Liver (tissue), 9 donors: ENCODE measurements around the gene GUCY1A1. TPM values are rescaled to one million over a fixed set of nuclear protein-coding genes. Genes with fewer than 3 reads are reported as not detected.

Experiments
- DNase-seq: peaks from one replicate; pipeline ENCODE4 v3.0.0-alpha.2; 2017; ENCODE audit warnings: low spot score
- H3K27ac ChIP-seq, 2 donors: one replicate each; pipeline ENCODE4 v1.7.0; 2013; ENCODE audit warnings: inconsistent platforms in 2 of 2, low read length in 2 of 2, control low read depth in 1 of 2, low read depth in 1 of 2, mild to moderate bottlenecking in 1 of 2
- H3K27me3 ChIP-seq, 4 donors: one replicate each; pipeline versions ENCODE4 v1.6.1 to v1.7.0; 2013; ENCODE audit warnings: low read length in 3 of 4, inconsistent platforms in 1 of 4, mild to moderate bottlenecking in 1 of 4, moderate library complexity in 1 of 4; ENCODE audit not compliant: control insufficient read depth in 4 of 4, insufficient read depth in 4 of 4
- H3K36me3 ChIP-seq, 4 donors: one replicate each; pipeline versions ENCODE4 v1.6.1 to v1.7.0; 2013; ENCODE audit warnings: low read length in 3 of 4, mild to moderate bottlenecking in 3 of 4, low read depth in 1 of 4, moderate library complexity in 1 of 4; ENCODE audit not compliant: control insufficient read depth in 4 of 4, insufficient read depth in 3 of 4
- H3K4me1 ChIP-seq, 4 donors: one replicate each; pipeline versions ENCODE4 v1.6.1 to v1.7.0; 2013; ENCODE audit warnings: low read length in 3 of 4, mild to moderate bottlenecking in 3 of 4, moderate library complexity in 1 of 4; ENCODE audit not compliant: control insufficient read depth in 4 of 4, insufficient read depth in 4 of 4
- H3K4me3 ChIP-seq, 3 donors: one replicate each; pipeline versions ENCODE4 v1.6.1 to v1.7.0; 2013; ENCODE audit warnings: low read length in 3 of 3, control low read depth in 1 of 3, low read depth in 1 of 3, mild to moderate bottlenecking in 1 of 3
- H3K9ac ChIP-seq, 2 donors: one replicate each; pipeline ENCODE4 v1.7.0; 2013; ENCODE audit warnings: low read length in 2 of 2, mild to moderate bottlenecking in 2 of 2, moderate library complexity in 2 of 2, control low read depth in 1 of 2, low read depth in 1 of 2
- H3K9me3 ChIP-seq, 4 donors: one replicate each; pipeline versions ENCODE4 v1.6.1 to v1.7.0; 2013; ENCODE audit warnings: low read length in 3 of 4; ENCODE audit not compliant: control insufficient read depth in 4 of 4
- EGR1 ChIP-seq, 2 donors: IDR thresholded peaks; 2 replicates each; pipeline ENCODE4 v1.6.1; 2016 to 2018; ENCODE audit warnings: antibody characterized with exemption in 2 of 2, low read depth in 2 of 2
- FOXA1 ChIP-seq: IDR thresholded peaks from 2 replicates; pipeline ENCODE4 v1.6.1; 2016; ENCODE audit warnings: antibody characterized with exemption
- FOXA2 ChIP-seq: IDR thresholded peaks from 2 replicates; pipeline ENCODE4 v1.6.1; 2016; ENCODE audit warnings: antibody characterized with exemption
- GABPA ChIP-seq, 2 donors: IDR thresholded peaks in 1 of 2; conservative IDR thresholded peaks in 1 of 2; 2 replicates each; pipeline ENCODE4 v1.6.1; 2016; ENCODE audit warnings: antibody characterized with exemption in 2 of 2, mild to moderate bottlenecking in 1 of 2, moderate library complexity in 1 of 2
- HNF4A ChIP-seq, 2 donors: conservative IDR thresholded peaks; 2 replicates each; pipeline ENCODE4 v1.6.1; 2016; ENCODE audit warnings: antibody characterized with exemption in 2 of 2, mild to moderate bottlenecking in 2 of 2
- HNF4G ChIP-seq: IDR thresholded peaks from 2 replicates; pipeline ENCODE4 v1.6.1; 2016; ENCODE audit warnings: antibody characterized with exemption
- JUND ChIP-seq, 2 donors: IDR thresholded peaks; 2 replicates each; pipeline ENCODE4 v1.6.1; 2016; ENCODE audit warnings: antibody characterized with exemption in 2 of 2
- NR2F2 ChIP-seq: IDR thresholded peaks from 2 replicates; pipeline ENCODE4 v1.6.1; 2016; ENCODE audit warnings: antibody characterized with exemption
- RAD21 ChIP-seq, 2 donors: IDR thresholded peaks; 2 replicates each; pipeline ENCODE4 v1.6.1; 2016; ENCODE audit warnings: antibody characterized with exemption in 2 of 2, mild to moderate bottlenecking in 2 of 2
- RXRA ChIP-seq, 2 donors: IDR thresholded peaks; 2 replicates each; pipeline ENCODE4 v1.6.1; 2017 to 2018; ENCODE audit warnings: antibody characterized with exemption in 2 of 2, mild to moderate bottlenecking in 1 of 2
- SP1 ChIP-seq: IDR thresholded peaks from 2 replicates; pipeline ENCODE4 v1.6.1; 2018; ENCODE audit warnings: antibody characterized with exemption, mild to moderate bottlenecking
- TAF1 ChIP-seq: conservative IDR thresholded peaks from 2 replicates; pipeline ENCODE4 v1.6.1; 2016; ENCODE audit warnings: antibody characterized with exemption, mild to moderate bottlenecking
- YY1 ChIP-seq: IDR thresholded peaks from 2 replicates; pipeline ENCODE4 v1.6.1; 2016; ENCODE audit warnings: antibody characterized with exemption, mild to moderate bottlenecking
- WGBS: extraction: QIAGEN DNeasy Blood & Tissue Kit; methylation state at CpG from one replicate; pipeline ENCODE4 v1.1.7; 2013; 5-methylcytosine and 5-hydroxymethylcytosine counted together
- polyA plus RNA-seq, 2 donors: library from polyadenylated mRNA; stranded (reverse) in 1 of 2; unstranded in 1 of 2; fragments of 200-250 nt in 1 of 2; fragments of >200 nt in 1 of 2; fragmentation: Nextera tagmentation in 1 of 2; extraction: Ambion mirVana in 1 of 2; gene quantifications; one replicate each; pipeline versions ENCODE4 v1.2.1 to v1.2.3, GENCODE V29; 2013 to 2015
- total RNA-seq, 2 donors: library from RNA; depleted of rRNA; stranded (reverse); fragments of >200 nt; gene quantifications; one replicate each; pipeline ENCODE4 v1.2.3, GENCODE V29; 2014
- TF ChIP-seq, protein P1 (sequence below): IDR thresholded peaks from 2 replicates; pipeline ENCODE4 v1.6.1; 2016; ENCODE audit warnings: antibody characterized with exemption
- TF ChIP-seq, protein P2 (sequence below): IDR thresholded peaks from 2 replicates; pipeline ENCODE4 v1.6.1; 2016; ENCODE audit warnings: antibody characterized with exemption
- TF ChIP-seq, protein P3 (sequence below): IDR thresholded peaks from 2 replicates; pipeline ENCODE4 v1.6.1; 2016; ENCODE audit warnings: antibody characterized with exemption, mild to moderate bottlenecking
- TF ChIP-seq, protein P4 (sequence below): fragments of 150-350 bp; IDR thresholded peaks from 2 replicates; pipeline ENCODE4 v1.5.1; 2017; ENCODE audit warnings: improper control_type of control experiment, low read depth, low read length; ENCODE audit not compliant: missing input control
- TF ChIP-seq, protein P5 (sequence below): IDR thresholded peaks from 2 replicates; pipeline ENCODE4 v1.6.1; 2016; ENCODE audit warnings: antibody characterized with exemption
- donor health status: healthy.
- donor health status: healthy.
- donor health status: healthy.
- donor health status: healthy.
- donor health status: healthy.

GUCY1A1 gene
- total and polyA plus RNA-seq, 4 donors = 2.8 to 13.5 (median 7.6) TPM

DNA sequence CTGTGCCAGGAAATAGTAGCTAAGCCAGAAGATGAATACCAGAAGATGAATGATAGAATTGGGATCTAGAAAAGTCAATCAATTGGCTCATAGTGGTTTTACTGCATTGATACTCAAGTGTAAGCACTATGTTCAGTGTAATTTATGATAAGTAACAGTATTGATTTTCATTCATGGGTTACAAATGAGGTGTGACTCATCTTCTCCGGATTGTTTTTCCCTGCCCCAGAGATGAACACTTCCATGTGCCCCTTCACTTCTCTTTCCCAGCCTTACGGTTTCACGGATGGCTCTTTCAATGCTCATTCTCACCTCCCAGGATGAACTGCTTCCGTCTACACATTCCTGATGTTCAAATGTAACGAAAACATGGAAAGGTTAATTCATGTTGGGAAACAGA lies 82.4 kb downstream of the GUCY1A1 start:
- TF ChIP-seq FOXA2 (no peak), YY1 (no peak), SP1 (no peak), EGR1 (IDR thresholded peaks at IDR 0.05; ENCODE audit: low read depth in 2 of 2) (no peak), HNF4G (no peak), NR2F2 (no peak), RXRA (IDR thresholded peaks at IDR 0.05) (no peak), JUND (IDR thresholded peaks at IDR 0.05) (no peak), GABPA (IDR thresholded peaks at IDR 0.05 in 1 of 2, conservative IDR thresholded peaks at IDR 0.05 in 1 of 2) (no peak), HNF4A (conservative IDR thresholded peaks at IDR 0.05) (no peak)
- TF ChIP-seq, protein P1, sequence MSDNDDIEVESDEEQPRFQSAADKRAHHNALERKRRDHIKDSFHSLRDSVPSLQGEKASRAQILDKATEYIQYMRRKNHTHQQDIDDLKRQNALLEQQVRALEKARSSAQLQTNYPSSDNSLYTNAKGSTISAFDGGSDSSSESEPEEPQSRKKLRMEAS = no peak
- TF ChIP-seq, protein P2, sequence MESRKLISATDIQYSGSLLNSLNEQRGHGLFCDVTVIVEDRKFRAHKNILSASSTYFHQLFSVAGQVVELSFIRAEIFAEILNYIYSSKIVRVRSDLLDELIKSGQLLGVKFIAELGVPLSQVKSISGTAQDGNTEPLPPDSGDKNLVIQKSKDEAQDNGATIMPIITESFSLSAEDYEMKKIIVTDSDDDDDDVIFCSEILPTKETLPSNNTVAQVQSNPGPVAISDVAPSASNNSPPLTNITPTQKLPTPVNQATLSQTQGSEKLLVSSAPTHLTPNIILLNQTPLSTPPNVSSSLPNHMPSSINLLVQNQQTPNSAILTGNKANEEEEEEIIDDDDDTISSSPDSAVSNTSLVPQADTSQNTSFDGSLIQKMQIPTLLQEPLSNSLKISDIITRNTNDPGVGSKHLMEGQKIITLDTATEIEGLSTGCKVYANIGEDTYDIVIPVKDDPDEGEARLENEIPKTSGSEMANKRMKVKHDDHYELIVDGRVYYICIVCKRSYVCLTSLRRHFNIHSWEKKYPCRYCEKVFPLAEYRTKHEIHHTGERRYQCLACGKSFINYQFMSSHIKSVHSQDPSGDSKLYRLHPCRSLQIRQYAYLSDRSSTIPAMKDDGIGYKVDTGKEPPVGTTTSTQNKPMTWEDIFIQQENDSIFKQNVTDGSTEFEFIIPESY = no peak
- TF ChIP-seq, protein P3, sequence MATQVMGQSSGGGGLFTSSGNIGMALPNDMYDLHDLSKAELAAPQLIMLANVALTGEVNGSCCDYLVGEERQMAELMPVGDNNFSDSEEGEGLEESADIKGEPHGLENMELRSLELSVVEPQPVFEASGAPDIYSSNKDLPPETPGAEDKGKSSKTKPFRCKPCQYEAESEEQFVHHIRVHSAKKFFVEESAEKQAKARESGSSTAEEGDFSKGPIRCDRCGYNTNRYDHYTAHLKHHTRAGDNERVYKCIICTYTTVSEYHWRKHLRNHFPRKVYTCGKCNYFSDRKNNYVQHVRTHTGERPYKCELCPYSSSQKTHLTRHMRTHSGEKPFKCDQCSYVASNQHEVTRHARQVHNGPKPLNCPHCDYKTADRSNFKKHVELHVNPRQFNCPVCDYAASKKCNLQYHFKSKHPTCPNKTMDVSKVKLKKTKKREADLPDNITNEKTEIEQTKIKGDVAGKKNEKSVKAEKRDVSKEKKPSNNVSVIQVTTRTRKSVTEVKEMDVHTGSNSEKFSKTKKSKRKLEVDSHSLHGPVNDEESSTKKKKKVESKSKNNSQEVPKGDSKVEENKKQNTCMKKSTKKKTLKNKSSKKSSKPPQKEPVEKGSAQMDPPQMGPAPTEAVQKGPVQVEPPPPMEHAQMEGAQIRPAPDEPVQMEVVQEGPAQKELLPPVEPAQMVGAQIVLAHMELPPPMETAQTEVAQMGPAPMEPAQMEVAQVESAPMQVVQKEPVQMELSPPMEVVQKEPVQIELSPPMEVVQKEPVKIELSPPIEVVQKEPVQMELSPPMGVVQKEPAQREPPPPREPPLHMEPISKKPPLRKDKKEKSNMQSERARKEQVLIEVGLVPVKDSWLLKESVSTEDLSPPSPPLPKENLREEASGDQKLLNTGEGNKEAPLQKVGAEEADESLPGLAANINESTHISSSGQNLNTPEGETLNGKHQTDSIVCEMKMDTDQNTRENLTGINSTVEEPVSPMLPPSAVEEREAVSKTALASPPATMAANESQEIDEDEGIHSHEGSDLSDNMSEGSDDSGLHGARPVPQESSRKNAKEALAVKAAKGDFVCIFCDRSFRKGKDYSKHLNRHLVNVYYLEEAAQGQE = no peak
- TF ChIP-seq, protein P4, sequence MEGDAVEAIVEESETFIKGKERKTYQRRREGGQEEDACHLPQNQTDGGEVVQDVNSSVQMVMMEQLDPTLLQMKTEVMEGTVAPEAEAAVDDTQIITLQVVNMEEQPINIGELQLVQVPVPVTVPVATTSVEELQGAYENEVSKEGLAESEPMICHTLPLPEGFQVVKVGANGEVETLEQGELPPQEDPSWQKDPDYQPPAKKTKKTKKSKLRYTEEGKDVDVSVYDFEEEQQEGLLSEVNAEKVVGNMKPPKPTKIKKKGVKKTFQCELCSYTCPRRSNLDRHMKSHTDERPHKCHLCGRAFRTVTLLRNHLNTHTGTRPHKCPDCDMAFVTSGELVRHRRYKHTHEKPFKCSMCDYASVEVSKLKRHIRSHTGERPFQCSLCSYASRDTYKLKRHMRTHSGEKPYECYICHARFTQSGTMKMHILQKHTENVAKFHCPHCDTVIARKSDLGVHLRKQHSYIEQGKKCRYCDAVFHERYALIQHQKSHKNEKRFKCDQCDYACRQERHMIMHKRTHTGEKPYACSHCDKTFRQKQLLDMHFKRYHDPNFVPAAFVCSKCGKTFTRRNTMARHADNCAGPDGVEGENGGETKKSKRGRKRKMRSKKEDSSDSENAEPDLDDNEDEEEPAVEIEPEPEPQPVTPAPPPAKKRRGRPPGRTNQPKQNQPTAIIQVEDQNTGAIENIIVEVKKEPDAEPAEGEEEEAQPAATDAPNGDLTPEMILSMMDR = no peak
- H3K4me3 ChIP-seq = no peak overlapping the region
- no peak for DNase-seq
- 93% methylated on average over 5 of the region's 5 CpGs for WGBS
- no peak overlapping the region for H3K27ac ChIP-seq
- H3K27me3 ChIP-seq = no peaks in the 10 kb centered on the region
- H3K9me3 ChIP-seq = no peaks in the 10 kb centered on the region
- no peaks in the 10 kb centered on the region for H3K4me1 ChIP-seq
- H3K9ac ChIP-seq = no peak overlapping the region
- H3K36me3 ChIP-seq = peaks cover 0 to 2% (median 0%) of the 10 kb centered on the region in 4 donors

DNA sequence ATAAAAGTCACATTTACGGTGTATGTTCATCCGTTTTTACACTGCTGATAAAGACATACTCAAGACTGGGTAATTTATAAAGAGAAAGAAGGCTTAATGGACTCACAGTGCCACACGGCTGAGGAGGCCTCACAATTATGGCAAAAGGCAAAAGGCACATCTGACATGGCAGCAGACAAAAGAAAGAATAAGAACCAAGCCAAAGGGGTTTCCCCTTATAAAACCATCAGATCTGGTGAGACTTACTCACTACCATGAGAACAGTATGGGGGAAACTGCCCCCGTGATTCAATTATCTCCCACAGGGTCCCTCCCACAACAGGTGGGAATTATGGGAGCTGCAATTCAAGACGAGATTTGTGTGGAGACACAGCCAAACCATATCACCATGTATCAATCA lies 84.9 kb downstream of the GUCY1A1 start:
- no peak for DNase-seq
- H3K9me3 ChIP-seq = no peaks in the 10 kb centered on the region
- no peak overlapping the region for H3K9ac ChIP-seq
- peaks cover 0 to 2% (median 0%) of the 10 kb centered on the region in 4 donors for H3K36me3 ChIP-seq
- H3K4me3 ChIP-seq = no peak overlapping the region
- no peaks in the 10 kb centered on the region for H3K4me1 ChIP-seq
- 73% methylated on average over 5 of the region's 5 CpGs for WGBS
- H3K27ac ChIP-seq = no peak overlapping the region
- no peaks in the 10 kb centered on the region for H3K27me3 ChIP-seq
- no peak for TF ChIP-seq TAF1
- TF ChIP-seq, protein P5, sequence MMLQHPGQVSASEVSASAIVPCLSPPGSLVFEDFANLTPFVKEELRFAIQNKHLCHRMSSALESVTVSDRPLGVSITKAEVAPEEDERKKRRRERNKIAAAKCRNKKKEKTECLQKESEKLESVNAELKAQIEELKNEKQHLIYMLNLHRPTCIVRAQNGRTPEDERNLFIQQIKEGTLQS = no peak
- TF ChIP-seq GABPA (IDR thresholded peaks at IDR 0.05 in 1 of 2, conservative IDR thresholded peaks at IDR 0.05 in 1 of 2) = no peak
- no peak for TF ChIP-seq NR2F2
- no peak for TF ChIP-seq HNF4G
- no peak for TF ChIP-seq EGR1 (IDR thresholded peaks at IDR 0.05; ENCODE audit: low read depth in 2 of 2)
- no peak for TF ChIP-seq FOXA1
- no peak for TF ChIP-seq HNF4A (conservative IDR thresholded peaks at IDR 0.05)
- TF ChIP-seq RAD21 (IDR thresholded peaks at IDR 0.05) = no peak
- TF ChIP-seq JUND (IDR thresholded peaks at IDR 0.05) = no peak
- TF ChIP-seq SP1 = no peak
- TF ChIP-seq, protein P1 = no peak
- TF ChIP-seq FOXA2 = no peak
- TF ChIP-seq, protein P4 = no peak
- TF ChIP-seq YY1 = no peak
- TF ChIP-seq RXRA (IDR thresholded peaks at IDR 0.05) = no peak
- TF ChIP-seq, protein P2 = no peak
